ENCODE data around the gene RBMS3.
A peak's percentile ranks its signal among the peaks of the same experiment; 100 is the strongest.

The RBMS3 gene

DNA sequence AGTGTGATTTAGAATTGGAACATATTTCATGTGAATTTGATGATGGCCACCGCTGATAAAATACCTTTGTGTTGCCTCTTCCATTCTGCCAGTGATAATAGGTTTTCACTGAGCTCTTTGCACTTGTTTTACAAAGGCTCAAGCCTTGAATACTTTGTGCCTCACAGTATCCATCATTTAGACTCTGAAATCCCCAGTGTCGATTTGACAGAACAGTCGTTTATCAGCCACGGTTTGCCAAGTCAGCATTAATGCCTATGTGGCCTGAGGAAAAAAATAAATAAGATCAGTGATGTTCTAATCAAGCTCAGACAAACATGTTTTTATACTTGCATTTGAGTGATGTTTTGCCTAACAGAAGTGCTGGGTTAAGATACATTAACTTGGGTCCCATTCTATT is 399.1 kb downstream of the RBMS3 start:
- no peak for DNase-seq (ENCODE audit: low read depth)

DNA sequence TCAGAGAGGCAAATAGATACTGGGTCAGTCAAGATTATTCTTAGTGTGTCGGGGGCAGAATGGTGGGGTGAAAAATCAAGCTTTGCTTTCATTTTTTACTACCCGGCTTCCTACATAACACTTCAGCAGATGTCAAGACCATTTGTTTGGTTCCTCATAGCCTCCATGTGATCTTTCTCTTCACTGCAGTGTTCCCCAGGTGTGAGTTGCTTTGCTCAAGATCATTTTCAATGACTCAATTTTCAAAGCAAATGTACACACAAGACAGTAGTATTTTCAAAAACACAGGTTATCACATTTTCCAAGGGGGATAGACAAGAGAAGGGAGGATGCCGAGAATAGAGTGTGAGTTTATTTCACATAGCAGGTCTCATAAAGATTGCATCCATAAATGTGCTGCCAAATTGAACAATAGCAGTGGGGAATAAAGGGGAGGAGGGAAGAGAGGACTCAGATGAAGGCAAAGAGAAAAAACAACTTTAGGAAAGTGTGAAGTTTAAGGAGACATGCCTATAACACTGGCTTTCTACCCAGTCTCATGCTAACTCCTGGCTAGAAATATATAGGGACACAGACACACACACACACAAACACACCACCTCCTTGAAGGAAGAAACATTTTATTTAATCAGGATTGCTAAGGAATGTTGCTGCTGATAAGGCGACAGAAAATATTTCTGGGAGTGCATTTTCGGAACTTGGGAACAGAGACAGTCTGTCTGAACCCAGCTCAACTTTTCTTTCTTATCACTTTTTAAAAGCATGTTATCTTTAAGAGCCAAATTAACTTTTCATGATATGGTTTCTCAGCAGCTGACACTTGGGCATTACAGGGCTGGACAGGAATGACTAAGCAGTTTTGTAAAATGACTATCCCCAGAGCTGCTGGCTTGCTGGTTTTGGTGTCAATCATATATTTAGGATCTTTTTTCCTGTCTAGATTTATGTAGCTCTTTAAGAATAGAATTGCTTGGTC is 402.4 kb downstream of the RBMS3 start:
- DNase-seq (ENCODE audit: low read depth), result no peak

DNA sequence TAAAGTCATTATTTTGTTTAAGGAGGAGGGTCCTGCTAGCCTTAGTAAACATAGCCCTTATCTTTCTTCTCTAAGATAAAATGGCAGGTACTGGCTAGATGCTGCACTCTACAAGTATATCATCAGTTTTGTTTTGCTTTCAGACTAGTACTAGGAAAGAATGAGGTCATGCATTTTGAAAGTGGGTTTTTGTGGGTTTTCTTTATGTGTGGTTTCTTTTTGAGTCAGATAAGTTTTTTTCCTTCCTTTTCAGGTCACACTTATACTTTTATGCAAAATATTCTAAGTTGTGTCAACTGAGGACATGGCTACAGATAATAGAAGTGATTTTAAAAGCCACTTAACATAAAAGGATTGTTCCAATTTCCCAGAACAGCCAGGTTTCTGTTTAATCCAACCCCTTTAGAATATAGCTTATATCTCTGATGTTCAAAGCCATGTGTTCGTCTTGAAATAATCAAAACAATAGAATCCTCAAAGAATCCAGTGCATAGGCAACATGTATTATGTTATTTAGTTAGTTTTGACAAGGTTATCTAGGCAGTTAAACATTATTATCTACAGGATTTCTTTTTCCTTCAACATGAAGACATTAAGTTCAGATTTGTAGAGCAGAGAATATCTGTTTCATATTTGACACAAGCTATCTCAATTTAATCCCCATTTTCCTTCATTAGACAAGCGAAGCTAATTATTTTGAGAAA is 406.2 kb downstream of the RBMS3 start:
- DNase-seq (ENCODE audit: low read depth), result peak; percentile 28

DNA sequence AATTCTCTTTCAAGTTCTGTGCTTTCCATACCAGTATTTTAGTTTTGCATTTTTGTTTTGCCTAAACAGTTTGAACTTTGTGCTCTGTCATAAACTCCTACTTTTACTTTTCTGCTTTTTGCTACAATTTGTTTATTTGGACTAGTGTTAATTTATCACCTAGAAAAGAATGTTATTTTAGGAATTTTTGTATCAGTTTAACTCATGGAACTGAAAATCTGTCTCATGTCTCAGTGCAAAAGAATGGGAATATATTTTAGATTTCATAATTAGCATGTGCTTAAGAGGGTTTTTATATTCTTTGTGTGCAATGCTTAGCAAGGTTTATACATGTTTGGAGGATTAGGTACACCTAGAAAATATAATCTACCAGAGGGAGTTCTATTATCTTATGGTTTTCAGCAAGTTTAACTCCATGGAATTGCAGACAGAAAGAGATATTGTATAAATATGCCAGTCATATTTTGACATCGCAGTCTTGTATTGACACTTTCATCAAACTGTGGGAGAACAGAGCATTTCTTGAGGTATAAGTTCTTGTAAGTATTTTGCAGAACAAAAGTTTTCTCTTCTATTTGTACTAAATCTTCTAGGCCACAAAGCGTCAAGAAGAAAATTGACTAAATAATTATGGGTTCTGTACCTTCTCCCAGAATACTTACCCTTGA is 409.9 kb downstream of the RBMS3 start:
- peak; percentile 21 for DNase-seq (ENCODE audit: low read depth)

DNA sequence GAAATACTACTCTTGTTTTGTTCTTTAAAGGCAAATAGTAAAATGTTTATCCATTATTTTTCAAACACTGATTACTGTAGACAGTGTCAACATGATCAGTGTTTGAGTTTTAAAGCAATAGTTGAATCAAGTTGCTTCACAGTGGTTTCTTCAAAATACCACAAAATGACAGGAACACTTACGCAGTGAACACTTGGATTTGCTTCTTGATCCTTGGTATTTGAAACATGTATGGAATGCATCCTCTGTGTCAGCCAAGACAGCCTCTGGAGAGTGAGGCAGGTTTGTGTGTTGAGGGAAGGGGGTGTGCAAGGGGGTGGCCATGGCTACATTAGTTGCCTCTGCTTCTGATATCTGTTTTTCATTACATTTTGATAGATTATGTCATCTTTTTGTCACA is 413.0 kb downstream of the RBMS3 start:
- peak; percentile 93 for DNase-seq (ENCODE audit: low read depth)

DNA sequence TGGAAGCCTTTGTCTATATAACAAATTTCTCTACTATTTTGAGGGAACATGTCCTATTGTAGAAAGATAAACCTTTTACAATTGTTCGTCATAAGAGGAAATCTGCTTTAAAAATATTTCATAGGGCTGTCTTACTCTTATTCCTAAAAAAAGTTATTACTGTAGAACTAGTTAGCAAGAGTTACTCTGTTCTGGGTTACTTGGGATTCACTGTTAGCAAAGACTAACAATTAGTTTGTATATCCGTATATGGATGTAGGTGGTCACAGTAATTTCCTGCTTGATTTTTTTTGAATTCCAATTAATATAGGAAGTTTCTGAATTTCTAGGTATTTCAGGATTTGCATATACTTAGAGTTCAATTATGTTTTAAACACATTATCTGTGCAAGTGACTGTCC is 413.5 kb downstream of the RBMS3 start:
- DNase-seq (ENCODE audit: low read depth), result no peak

DNA sequence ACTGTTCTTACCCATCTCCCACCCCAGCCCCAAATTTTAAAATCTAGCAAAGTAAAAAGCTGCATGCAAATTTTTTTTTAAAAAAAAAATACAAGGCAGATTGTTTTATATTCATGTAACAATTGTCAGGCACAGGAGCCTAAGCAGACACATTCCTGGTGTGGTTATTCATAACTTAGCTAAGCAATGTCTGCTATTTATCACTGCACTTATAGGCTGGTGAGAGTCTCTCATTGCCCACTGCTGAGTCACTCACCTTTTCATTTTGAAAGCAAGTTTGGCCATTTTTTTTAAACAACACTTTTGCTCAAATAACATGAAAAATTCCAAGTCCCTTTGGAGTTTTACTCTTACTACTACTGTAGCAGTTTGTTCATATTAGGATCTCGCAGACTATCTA is 413.9 kb downstream of the RBMS3 start:
- peak; percentile 91 for DNase-seq (ENCODE audit: low read depth)

DNA sequence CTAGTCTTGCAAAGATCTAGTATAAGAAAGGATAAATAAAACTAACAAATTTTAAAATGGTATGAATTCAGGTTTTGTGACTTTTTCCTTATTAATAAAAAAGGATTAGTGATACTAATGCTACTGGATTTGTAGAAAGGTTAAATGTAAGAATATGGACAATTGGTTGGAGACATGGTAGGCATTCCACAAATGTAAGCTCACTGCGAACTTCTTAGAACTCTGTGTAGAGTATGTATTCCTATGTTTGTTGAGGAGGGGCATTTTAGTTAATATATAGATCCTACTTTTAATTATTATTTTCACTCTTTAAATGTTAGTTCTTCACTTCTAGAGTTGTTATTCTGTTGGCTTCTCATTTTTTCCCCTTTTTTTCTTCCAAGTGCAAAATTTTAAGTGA is 414.3 kb downstream of the RBMS3 start:
- DNase-seq (ENCODE audit: low read depth), result no peak

DNA sequence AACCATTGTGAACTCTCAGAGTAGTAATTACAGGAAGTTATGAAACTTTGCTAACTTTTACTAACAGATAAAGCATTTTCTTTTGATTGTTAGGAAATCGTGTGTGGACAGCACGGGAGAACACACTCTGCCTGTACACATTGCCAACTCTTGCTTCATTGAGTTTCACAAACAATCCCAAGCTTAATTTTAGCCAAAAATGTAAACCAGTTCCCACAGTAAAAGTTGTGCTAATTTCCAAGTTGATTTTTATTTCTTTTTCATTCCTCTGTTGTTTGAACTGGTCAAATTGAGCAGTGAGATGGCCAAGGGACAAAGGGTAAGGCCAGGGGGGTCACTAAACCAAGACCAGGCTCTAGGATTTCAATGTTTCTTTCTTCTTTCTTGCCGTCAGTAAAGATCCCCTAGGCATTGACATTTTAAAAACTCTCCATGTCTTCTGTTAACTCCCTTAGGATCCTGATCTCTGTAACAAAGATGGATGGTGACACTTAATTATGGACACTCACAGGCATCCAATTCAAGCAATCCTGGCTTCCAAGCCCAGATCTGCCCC is 414.9 kb downstream of the RBMS3 start:
- peak; percentile 97 for DNase-seq (ENCODE audit: low read depth)

DNA sequence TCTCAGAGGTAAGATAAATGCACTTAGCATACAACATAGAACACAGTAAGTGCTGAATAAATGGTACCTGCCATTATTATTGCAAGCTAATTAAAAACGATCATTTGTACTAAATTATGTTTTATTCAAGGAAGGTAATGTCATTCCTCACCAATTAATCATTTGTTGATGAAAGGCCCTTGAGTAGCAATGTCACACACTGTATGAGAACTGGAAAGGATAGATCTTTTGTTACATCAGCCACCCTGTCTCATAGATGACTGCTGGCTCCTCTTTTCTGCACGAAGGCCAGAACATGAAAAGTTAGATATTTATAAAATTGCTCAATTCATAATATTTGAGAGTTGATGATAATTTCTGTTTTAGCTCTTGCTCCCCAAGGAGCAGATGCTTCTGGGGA is 415.4 kb downstream of the RBMS3 start:
- no peak for DNase-seq (ENCODE audit: low read depth)

DNA sequence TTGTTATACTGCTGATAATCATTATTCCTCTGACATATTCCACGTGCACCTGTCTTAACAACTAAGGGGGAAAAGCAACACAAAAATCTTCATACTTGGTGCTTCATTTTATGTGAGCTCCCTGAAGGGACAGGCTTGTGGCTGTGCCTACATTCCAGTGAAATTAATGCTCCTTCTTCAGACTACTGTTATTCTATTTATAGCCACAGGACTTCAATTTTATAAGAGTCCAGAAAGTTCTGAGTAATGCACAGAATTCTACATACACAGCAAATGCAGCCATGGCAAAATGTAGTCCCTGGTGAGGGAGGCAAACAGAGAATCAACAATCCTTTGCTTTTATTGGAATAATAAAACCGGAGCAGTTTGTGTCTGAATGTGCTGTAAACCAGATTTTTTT is 417.1 kb downstream of the RBMS3 start:
- DNase-seq (ENCODE audit: low read depth), result peak; percentile 40

DNA sequence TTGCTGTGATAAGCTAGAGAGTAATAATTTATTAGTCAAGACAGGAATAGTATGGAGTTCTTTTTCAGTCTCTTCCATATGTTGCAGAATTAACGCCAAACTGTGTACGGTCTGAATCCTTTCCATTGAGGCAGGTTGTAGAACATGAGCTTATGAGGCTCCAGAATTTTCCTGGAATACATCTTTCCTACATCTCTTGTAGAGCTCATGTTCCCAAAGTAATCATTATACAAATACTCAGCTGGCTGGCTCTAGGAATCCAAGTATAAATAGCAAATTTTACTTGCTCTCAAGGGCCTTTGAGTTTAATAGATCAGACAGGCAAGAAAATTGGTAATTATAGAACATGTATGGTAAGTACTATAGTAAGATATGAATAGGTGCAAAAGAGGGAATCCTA is 419.4 kb downstream of the RBMS3 start:
- no peak for DNase-seq (ENCODE audit: low read depth)

DNA sequence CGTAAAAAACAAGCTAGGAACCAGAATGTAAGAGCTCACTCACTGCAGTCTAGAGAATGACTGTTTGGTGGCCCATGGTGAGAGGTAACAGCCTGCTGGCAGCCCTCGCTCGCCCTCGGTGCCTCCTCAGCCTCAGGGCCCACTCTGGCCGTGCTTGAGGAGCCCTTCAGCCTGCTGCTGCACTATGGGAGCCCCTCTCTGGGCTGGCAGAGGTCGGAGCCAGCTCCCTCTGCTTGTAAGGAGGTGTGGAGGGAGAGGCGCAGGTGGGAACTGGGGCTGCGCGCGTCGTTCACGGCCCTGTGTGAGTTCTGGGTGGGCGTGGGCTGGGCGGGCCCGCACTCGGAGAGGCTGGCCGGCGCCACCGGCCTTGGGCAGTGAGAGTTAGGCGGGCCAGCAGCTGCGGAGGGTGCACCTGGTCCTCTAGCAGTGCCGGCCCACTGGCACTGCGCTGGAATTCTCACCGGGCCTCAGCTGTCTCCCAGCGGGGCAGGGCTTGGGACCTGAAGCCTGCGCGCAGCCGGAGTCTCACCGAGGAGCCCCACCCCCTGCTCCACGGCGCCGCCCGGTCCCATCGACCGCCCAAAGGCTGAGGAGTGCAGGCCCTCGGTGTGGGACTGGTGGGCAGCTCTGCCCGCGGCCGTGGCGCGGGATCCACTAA is 420.6 kb downstream of the RBMS3 start:
- DNase-seq (ENCODE audit: low read depth), result no peak

DNA sequence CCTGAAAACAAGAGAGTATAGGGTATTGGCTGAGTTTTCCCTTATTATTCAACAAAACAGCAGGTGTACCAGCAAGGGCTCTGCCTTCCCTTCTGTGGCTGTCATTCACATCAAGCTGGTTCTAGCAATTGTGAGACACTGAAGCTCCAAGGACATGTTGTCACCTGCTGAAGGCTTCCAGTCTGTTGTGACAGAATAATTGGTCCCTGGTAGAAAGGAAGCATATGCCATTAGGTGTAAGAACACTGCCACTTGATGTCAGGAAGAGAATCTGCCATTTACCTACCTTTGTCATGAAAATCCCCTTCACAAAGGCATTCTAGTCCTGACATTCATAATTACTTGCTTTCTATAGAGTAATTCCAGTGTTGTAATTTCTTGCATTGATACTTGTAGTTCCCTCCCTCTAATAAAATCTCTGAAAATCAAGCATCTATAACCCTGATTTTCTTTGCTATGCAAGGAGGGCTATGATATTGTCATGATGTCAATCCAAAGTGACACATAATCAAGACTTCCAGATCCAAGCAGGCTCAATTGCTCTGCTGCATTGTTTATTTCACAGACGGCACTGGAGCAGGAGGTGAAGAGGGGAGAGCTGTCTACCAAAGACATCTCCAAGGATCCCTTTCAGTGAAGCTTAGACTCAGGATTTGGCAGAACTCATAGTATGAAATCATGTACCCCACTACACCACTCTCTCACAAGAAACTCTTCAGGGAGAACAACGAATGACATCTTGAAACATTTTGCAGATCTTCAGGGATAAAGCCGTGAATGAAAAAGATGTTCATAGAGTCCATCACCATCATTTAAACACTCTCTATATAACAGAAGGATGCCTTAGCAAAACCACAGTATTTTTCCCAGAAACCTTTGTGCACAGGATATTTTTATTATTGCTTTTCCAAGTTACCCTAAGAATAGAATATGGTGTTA is 425.3 kb downstream of the RBMS3 start:
- DNase-seq (ENCODE audit: low read depth), result no peak

DNA sequence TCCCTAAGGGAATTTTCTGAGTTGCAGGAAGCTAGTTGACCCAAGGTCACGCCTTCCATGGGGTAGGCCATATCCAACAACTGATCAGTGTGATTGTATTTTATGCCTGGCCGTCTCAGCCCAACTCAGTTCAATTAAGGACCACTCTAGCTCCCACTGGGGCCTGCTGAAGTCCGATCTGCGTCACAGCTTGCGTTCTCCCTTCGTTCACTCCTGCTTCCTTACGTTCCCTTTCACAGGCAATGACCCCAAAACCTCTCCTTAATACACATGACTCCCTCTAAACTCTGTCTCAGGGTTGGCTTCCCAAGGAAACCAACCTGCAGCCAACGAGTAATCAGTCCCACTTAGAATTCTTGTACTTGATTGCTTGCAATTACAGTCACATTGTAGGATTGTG is 428.0 kb downstream of the RBMS3 start:
- no peak for DNase-seq (ENCODE audit: low read depth)

DNA sequence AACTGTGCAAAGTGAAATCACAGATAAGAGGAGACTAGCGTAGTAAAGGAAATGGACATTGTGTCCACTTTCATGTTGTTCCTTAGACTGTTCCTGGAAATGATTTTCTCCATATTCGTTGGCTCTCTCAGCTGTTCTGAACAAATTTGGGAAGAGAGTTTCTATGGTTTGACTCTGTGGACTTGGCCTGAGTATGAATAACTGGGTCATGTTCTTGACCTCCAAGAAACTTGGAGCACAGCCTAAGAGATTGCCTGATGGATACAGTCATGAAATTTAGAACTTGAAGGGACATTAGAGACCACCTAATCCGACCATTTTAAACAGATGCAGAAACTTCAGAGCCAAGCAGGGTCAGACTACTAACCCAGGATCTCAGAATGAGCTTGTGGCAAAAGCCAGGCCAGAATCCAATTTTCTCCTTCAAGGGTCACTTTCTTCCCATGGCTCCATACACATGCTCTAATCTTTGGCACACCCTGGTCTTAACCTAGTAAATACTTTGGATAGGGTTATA is 430.4 kb downstream of the RBMS3 start:
- DNase-seq (ENCODE audit: low read depth), result no peak

DNA sequence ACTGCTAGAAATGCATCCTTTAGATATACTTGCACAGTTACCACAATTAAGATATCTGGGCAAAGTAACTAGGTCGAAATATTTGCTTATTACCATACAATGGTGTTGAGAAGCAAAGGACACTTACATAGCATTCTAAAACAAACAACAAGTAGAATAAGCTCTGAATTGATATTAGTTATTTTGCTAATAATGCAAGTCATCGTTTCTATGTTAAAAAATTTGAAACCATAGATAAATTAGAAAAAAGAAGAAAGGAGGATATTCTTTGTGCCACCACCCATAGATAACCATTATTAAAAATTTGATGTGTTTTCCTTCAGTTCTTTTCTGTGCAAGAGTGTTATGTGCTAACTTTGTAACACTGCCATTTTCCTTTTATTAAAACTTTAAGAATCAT is 435.3 kb downstream of the RBMS3 start:
- no peak for DNase-seq (ENCODE audit: low read depth)

DNA sequence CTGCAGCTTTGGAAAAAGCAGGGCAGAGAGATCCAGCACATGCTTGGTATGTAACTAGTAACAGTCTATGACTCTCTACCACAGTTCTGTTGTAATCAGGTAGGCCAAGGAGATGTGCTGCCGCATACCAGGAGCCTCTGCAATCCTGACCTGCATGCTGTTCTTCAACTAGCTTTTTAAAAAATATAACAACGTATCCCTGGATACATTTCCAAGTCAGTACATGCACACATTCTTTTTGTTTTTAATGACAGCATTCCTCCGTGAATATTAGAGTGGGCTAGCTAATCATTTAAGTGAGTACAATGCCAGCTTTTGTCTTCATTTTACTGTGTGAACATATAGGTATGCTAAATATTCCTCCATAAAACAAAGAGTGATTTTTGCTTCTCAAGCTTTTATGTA is 437.8 kb downstream of the RBMS3 start:
- DNase-seq (ENCODE audit: low read depth), result no peak

DNA sequence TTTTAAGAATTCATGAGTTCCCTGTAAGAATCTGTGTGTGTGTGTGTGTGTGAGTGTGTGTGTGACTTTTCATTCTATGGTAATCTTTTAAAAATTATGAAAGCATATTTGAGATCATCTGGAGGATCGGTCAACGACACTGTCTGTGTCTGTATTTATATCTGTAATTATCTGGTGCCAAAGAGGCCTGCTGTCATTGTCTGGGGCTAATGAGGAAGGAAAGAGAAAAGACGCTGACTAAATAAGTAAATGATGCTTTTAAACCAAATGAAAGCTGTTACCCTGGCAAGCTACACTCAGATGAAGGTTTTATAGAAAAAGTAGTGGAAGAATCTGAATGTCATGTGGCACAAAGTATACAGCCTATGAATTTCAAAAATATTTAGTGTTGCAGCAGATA is 439.8 kb downstream of the RBMS3 start:
- no peak for DNase-seq (ENCODE audit: low read depth)

DNA sequence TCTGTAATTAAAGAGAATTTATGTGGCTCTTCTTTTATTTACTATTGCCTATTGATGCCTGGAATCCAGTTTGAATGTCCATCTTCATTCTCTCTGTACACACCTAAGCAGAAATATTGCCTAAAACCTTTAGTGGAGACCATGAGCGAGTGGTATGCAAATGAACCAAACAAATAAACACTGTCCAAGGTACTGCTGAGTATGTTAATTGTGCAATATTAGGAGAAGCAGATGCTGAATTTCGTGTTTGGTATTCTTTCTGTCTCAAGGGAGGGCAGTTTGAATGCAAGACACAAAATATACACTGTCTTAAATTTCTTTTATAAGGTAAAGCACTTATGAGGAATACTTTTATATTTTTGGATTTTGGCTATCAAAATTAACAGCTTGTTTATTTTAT is 440.9 kb downstream of the RBMS3 start:
- DNase-seq (ENCODE audit: low read depth), result peak; percentile 7

DNA sequence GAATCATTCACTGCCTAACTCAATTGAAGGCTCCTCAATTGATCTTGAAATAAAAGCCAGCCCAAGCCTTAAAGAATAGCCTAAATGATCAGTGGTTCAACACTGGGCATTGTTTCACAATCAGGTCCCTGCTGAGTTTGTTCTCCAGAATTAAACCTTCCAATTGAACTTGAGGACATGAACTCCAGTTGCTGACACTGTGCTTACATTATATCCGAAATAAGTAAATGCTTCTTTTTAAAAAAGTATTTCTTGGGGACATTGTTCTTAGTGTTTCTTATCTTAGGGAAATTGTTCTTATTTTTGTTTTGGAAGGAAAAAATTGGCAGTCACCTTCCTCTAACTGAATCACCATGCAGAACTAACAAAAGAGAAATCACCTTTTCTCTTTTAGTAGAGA is 450.2 kb downstream of the RBMS3 start:
- DNase-seq (ENCODE audit: low read depth), result no peak
